NT2/D1 (cell line): ENCODE measurements around the gene PRICKLE2.

Experiments
- DNase-seq: peaks from one replicate; pipeline ENCODE4 v3.0.0-alpha.2; 2011; ENCODE audit warnings: low read depth, low spot score
- H3K27me3 ChIP-seq: 2 replicates; pipeline ENCODE4 v1.6.0; 2011; ENCODE audit warnings: mild to moderate bottlenecking; ENCODE audit not compliant: insufficient read length, insufficient read depth
- H3K36me3 ChIP-seq: 2 replicates; pipeline ENCODE4 v1.6.1; 2011; ENCODE audit warnings: mild to moderate bottlenecking, low read length, mixed read lengths; ENCODE audit not compliant: insufficient read depth, insufficient read length
- H3K4me1 ChIP-seq: 2 replicates; pipeline ENCODE4 v1.5.1; 2011; ENCODE audit not compliant: insufficient read depth, insufficient read length
- H3K4me3 ChIP-seq: 2 replicates; pipeline ENCODE4 v1.5.1; 2011; ENCODE audit warnings: low read depth; ENCODE audit not compliant: insufficient read length
- H3K9ac ChIP-seq: 2 replicates; pipeline ENCODE4 v1.6.0; 2011; ENCODE audit warnings: low read depth; ENCODE audit not compliant: insufficient read length
- H3K9me3 ChIP-seq: 2 replicates; pipeline ENCODE4 v1.5.1; 2011; ENCODE audit warnings: mild to moderate bottlenecking, low read length; ENCODE audit not compliant: insufficient read depth
- SUZ12 ChIP-seq: IDR thresholded peaks from 2 replicates; pipeline ENCODE4 v1.6.1; 2011; ENCODE audit not compliant: insufficient read length, insufficient read depth; ENCODE audit errors: extremely low read depth
- YY1 ChIP-seq: IDR thresholded peaks from 2 replicates; pipeline ENCODE4 v1.6.1; 2011; ENCODE audit not compliant: insufficient read length, insufficient read depth
- ZNF274 ChIP-seq: IDR thresholded peaks from 2 replicates; pipeline ENCODE4 v1.6.1; 2011; ENCODE audit warnings: mild to moderate bottlenecking, low read depth, low read length

Gene PRICKLE2

GRCh38 chr3:64260431-64260830 lies 35.2 kb upstream of the PRICKLE2 start:
- H3K27me3 ChIP-seq, result no peaks in the 10 kb centered on the region
- H3K9ac ChIP-seq, result no peak overlapping the region
- no peaks in the 10 kb centered on the region for H3K4me1 ChIP-seq
- DNase-seq, result no peak
- peaks cover 17% of the 10 kb centered on the region for H3K36me3 ChIP-seq
- no peak for TF ChIP-seq SUZ12
- no peak for TF ChIP-seq YY1
- TF ChIP-seq ZNF274, result no peak
- no peak overlapping the region for H3K4me3 ChIP-seq
- no peaks in the 10 kb centered on the region for H3K9me3 ChIP-seq

- Histone ChIP-seq H3K9me3 (no peaks in the 10 kb centered on the region), H3K4me3 (no peak overlapping the region), H3K4me1 (no peaks in the 10 kb centered on the region), H3K27me3 (no peaks in the 10 kb centered on the region), H3K36me3 (peaks cover 22% of the 10 kb centered on the region), H3K9ac (no peak overlapping the region)
- DNase-seq, result no peak
- TF ChIP-seq SUZ12, result no peak
- no peak for TF ChIP-seq ZNF274
- no peak for TF ChIP-seq YY1
These were observed 34.4 kb upstream of the PRICKLE2 start for GRCh38 chr3:64259636-64260035.

GRCh38 chr3:64257100-64257755 lies 32.0 kb upstream of the PRICKLE2 start:
- H3K4me1 ChIP-seq, result no peaks in the 10 kb centered on the region
- TF ChIP-seq YY1 (no peak), ZNF274 (no peak), SUZ12 (no peak)
- no peaks in the 10 kb centered on the region for H3K27me3 ChIP-seq
- H3K4me3 ChIP-seq, result no peak overlapping the region
- peaks cover 17% of the 10 kb centered on the region for H3K36me3 ChIP-seq
- no peaks in the 10 kb centered on the region for H3K9me3 ChIP-seq
- no peak overlapping the region for H3K9ac ChIP-seq
- no peak for DNase-seq

- no peaks in the 10 kb centered on the region for H3K4me1 ChIP-seq
- H3K9me3 ChIP-seq, result no peaks in the 10 kb centered on the region
- no peaks in the 10 kb centered on the region for H3K27me3 ChIP-seq
- no peak overlapping the region for H3K4me3 ChIP-seq
- H3K36me3 ChIP-seq, result peaks cover 15% of the 10 kb centered on the region
- TF ChIP-seq YY1, result no peak
- no peak for TF ChIP-seq ZNF274
- TF ChIP-seq SUZ12, result no peak
- no peak overlapping the region for H3K9ac ChIP-seq
- DNase-seq, result no peak
These were observed 30.6 kb upstream of the PRICKLE2 start for GRCh38 chr3:64255741-64256340.

GRCh38 chr3:64254443-64254842 lies 29.2 kb upstream of the PRICKLE2 start:
- peaks cover 15% of the 10 kb centered on the region for H3K36me3 ChIP-seq
- H3K9me3 ChIP-seq, result no peaks in the 10 kb centered on the region
- no peak for DNase-seq
- no peak overlapping the region for H3K4me3 ChIP-seq
- H3K4me1 ChIP-seq, result no peaks in the 10 kb centered on the region
- H3K27me3 ChIP-seq, result no peaks in the 10 kb centered on the region
- TF ChIP-seq SUZ12, result no peak
- no peak for TF ChIP-seq ZNF274
- no peak for TF ChIP-seq YY1
- no peak overlapping the region for H3K9ac ChIP-seq

- no peak for DNase-seq
- Histone ChIP-seq H3K9ac (no peak overlapping the region), H3K36me3 (peaks cover 18% of the 10 kb centered on the region), H3K4me1 (no peaks in the 10 kb centered on the region), H3K9me3 (no peaks in the 10 kb centered on the region), H3K4me3 (no peak overlapping the region), H3K27me3 (no peaks in the 10 kb centered on the region)
- TF ChIP-seq YY1 (no peak), ZNF274 (no peak), SUZ12 (no peak)
These were observed 28.4 kb upstream of the PRICKLE2 start for GRCh38 chr3:64253689-64254088.

GRCh38 chr3:64251019-64251418 lies 25.8 kb upstream of the PRICKLE2 start:
- no peaks in the 10 kb centered on the region for H3K9me3 ChIP-seq
- no peak for TF ChIP-seq SUZ12
- TF ChIP-seq ZNF274, result no peak
- no peak for TF ChIP-seq YY1
- DNase-seq, result no peak
- no peaks in the 10 kb centered on the region for H3K27me3 ChIP-seq
- peaks cover 18% of the 10 kb centered on the region for H3K36me3 ChIP-seq
- no peaks in the 10 kb centered on the region for H3K4me1 ChIP-seq
- no peak overlapping the region for H3K4me3 ChIP-seq
- H3K9ac ChIP-seq, result no peak overlapping the region
